Neuron (in vitro differentiated cells): ENCODE data around the gene IKZF1.

ENCODE experiments used
- H2AFZ ChIP-seq: one replicate; pipeline ENCODE4 v1.6.1; 2013; ENCODE audit warnings: low read depth, mild to moderate bottlenecking, inconsistent platforms, low read length, moderate library complexity
- H3K27me3 ChIP-seq: one replicate; pipeline ENCODE4 v1.6.1; 2013; ENCODE audit warnings: low read length; ENCODE audit not compliant: insufficient read depth
- H3K36me3 ChIP-seq: one replicate; pipeline ENCODE4 v1.6.1; 2013; ENCODE audit warnings: low read length; ENCODE audit not compliant: insufficient read depth
- H3K4me1 ChIP-seq: one replicate; pipeline ENCODE4 v1.6.1; 2013; ENCODE audit warnings: low read length; ENCODE audit not compliant: insufficient read depth
- H3K4me3 ChIP-seq: 2 replicates; pipeline ENCODE4 v1.5.1; 2013; ENCODE audit warnings: mild to moderate bottlenecking, low read length, moderate library complexity
- H3K9me3 ChIP-seq: one replicate; pipeline ENCODE4 v1.6.1; 2013; ENCODE audit warnings: low read length

IKZF1 gene

GRCh38 chr7:50362712-50363282, 58.3 kb downstream of the IKZF1 start:
- Histone ChIP-seq H2AFZ (no peak overlapping the region), H3K36me3 (no peaks in the 10 kb centered on the region), H3K27me3 (no peaks in the 10 kb centered on the region), H3K9me3 (no peaks in the 10 kb centered on the region), H3K4me1 (no peaks in the 10 kb centered on the region), H3K4me3 (no peak overlapping the region)

DNA sequence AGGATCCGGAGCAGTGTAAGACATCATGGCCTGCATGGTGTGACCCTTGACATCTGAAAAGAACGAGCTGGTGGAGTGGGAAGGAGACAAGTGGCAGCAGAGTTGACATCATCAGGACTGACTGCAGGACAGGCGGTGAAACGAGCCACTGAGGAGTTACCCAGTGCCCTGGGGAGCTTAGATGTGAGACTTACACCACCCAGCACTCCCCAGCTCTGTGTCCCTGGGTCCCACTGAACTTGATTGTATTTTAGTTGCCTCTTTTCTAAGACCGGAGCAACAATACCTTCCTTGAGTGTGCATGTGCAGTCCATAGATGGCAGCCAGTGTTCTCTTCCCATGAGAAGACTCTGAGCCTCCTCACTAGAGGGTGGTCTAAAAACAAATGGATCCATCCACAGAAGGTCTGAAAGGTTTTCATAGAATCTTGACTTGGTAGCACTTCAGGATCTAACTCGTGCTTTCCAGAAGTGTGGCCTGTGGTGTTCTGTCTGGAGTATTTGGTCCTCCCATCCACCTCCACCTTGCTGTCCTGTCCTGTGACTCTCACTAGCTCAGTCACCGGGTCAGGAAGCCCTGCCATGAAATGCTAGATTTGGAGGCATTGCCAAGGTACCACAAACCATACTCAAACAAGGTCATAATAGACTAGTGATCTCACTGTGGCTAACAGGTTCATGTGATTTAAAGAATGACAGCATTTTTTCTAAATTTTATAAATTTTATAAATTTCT, 59.0 kb downstream of the IKZF1 start:
- Histone ChIP-seq H3K4me1 (no peaks in the 10 kb centered on the region), H3K27me3 (no peaks in the 10 kb centered on the region), H3K4me3 (no peak overlapping the region), H3K36me3 (no peaks in the 10 kb centered on the region), H2AFZ (no peak overlapping the region), H3K9me3 (no peaks in the 10 kb centered on the region)

- no peaks in the 10 kb centered on the region for H3K4me1 ChIP-seq
- no peak overlapping the region for H2AFZ ChIP-seq
- H3K27me3 ChIP-seq: no peaks in the 10 kb centered on the region
- H3K36me3 ChIP-seq: no peaks in the 10 kb centered on the region
- no peaks in the 10 kb centered on the region for H3K9me3 ChIP-seq
- H3K4me3 ChIP-seq: no peak overlapping the region
These were observed 60.1 kb downstream of the IKZF1 start for GRCh38 chr7:50364645-50365044.

- H3K27me3 ChIP-seq: no peaks in the 10 kb centered on the region
- no peaks in the 10 kb centered on the region for H3K36me3 ChIP-seq
- no peaks in the 10 kb centered on the region for H3K4me1 ChIP-seq
- H3K4me3 ChIP-seq: no peak overlapping the region
- no peak overlapping the region for H2AFZ ChIP-seq
- no peaks in the 10 kb centered on the region for H3K9me3 ChIP-seq
These were observed 61.8 kb downstream of the IKZF1 start for GRCh38 chr7:50366311-50366710.

DNA sequence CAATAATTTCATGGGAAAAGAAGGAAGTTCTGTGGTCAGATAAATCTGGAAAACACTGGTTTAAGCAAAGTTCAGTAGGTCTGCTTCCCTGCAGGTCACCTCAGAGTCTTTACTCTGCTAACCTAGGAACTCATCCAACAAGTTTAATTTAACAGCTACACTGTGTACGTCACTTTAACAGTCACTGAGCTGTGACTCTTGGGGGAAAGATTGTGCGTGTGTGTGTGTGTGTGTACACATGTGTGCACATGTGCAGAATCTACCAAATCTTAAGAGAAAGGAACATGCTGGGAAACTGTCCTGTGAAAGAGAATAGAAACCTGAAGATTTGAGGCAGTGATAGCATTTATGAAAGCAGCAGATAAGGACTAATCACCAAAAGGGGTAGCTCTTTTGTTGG, 62.6 kb downstream of the IKZF1 start:
- Histone ChIP-seq H3K4me3 (no peak overlapping the region), H3K9me3 (no peaks in the 10 kb centered on the region), H3K27me3 (no peaks in the 10 kb centered on the region), H3K4me1 (no peaks in the 10 kb centered on the region), H2AFZ (no peak overlapping the region), H3K36me3 (no peaks in the 10 kb centered on the region)

DNA sequence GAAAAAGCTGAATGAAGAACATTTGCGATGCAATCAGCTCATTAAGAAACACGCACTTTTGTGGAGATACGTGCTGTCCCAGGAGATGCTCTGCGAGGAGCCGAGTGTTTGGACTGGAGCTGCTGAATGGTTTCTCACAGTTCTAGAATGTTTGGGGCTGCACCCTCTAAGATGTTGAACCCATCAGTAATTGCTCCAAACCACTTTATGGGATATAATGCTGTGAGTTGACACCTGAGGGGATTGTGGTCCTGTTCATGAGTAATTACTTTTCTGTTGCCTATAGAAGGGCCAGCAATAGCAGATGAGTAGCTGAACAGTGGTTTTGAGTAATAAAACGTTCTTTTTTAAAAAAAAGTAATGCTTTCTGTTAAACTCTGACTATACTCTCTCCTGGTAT, 63.1 kb downstream of the IKZF1 start:
- Histone ChIP-seq H3K4me1 (no peaks in the 10 kb centered on the region), H3K4me3 (no peak overlapping the region), H3K27me3 (no peaks in the 10 kb centered on the region), H3K36me3 (no peaks in the 10 kb centered on the region), H3K9me3 (no peaks in the 10 kb centered on the region), H2AFZ (no peak overlapping the region)

GRCh38 chr7:50368366-50368765, 63.9 kb downstream of the IKZF1 start:
- Histone ChIP-seq H2AFZ (no peak overlapping the region), H3K9me3 (no peaks in the 10 kb centered on the region), H3K27me3 (no peaks in the 10 kb centered on the region), H3K36me3 (no peaks in the 10 kb centered on the region), H3K4me3 (no peak overlapping the region), H3K4me1 (no peaks in the 10 kb centered on the region)

DNA sequence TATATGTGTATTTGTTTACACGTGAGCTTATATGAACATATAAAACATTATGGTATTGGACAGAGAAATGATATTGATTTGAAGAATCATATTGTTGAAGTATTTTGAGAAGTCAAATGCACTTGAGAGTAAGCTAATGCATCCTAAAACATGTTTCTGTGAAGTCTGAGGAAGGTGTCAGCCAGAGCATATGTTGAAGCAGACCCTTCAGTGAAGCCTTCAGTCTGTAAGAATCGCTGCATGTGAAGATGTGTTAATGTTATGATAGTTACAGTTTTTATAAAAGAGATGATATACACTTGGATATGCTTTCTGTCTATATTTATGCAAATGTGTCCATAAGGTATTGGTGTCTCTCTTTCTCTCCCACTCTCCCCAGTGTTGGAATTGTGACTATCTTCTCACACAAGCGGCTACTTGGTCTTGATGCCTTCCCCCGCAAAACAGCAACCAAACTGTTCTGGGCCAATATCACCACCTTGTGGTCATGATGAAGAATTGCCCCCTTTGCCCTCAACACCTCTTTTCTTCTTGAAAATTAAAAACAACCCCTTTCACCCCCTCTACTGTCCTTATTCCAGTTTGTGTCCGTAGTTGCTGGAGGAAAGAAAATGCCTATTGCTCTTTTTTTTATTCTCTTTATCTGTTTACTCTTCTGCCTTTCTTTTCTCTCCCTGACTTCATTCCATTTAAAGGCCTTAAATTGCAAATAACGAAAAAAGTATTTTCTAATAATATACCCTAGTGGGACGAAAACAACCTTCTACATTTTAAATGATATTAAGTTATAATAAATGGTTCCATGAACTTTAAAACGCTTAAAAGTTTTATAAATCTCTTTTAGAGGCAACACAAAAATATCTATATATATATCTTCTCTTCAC, 64.9 kb downstream of the IKZF1 start:
- H3K36me3 ChIP-seq: no peaks in the 10 kb centered on the region
- H3K9me3 ChIP-seq: no peaks in the 10 kb centered on the region
- H3K27me3 ChIP-seq: no peaks in the 10 kb centered on the region

DNA sequence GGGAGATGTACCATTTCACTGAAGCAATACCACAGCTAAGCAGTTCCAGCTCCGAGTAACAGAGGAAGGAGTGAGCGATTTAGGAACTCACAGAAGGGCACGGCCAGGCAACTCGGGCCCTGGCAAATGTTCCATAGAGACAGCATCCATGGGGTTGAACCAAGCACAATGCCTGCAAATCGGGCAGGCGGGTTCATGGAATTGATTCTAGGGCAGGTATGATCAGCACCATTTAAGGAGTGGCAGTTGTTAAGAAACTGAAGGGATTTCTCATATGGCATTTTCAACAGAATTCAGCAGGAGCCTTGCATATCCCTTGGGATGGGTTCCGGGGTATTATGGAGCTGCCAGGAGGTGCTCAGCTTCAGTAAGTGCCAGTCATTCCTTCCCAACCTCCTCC, 66.4 kb downstream of the IKZF1 start:
- no peak overlapping the region for H2AFZ ChIP-seq
- H3K36me3 ChIP-seq: no peaks in the 10 kb centered on the region
- H3K9me3 ChIP-seq: no peaks in the 10 kb centered on the region
- no peaks in the 10 kb centered on the region for H3K4me1 ChIP-seq
- H3K4me3 ChIP-seq: no peak overlapping the region
- H3K27me3 ChIP-seq: no peaks in the 10 kb centered on the region

More for the DNA sequence above, 64.9 kb downstream of the IKZF1 start:
- Histone ChIP-seq H3K4me3 (no peak overlapping the region), H3K4me1 (no peaks in the 10 kb centered on the region), H2AFZ (no peak overlapping the region)

- Histone ChIP-seq H3K36me3 (no peaks in the 10 kb centered on the region), H3K9me3 (no peaks in the 10 kb centered on the region), H3K27me3 (no peaks in the 10 kb centered on the region), H3K4me1 (peaks cover 3% of the 10 kb centered on the region), H3K4me3 (no peak overlapping the region), H2AFZ (no peak overlapping the region)
These were observed 67.1 kb downstream of the IKZF1 start for GRCh38 chr7:50371551-50372021.

DNA sequence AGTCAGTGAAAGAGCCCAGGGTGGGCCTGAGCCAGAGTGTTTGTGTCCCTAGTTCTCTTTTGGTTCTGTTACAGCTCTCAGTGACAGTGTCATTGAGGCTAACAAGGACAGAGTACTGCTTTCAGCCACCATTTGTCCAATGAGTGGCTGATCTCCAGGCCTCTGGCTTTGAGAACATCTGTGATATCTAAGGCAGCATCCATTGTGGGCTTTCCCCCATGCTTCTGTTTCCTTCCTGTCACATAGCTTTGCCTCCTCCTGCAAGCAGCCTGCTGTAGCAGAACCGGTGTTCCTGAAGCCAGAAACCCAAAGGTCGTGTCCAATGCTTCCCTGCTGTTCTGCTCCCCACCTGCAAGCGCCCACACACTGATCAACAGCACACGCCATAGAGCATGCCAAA, 68.4 kb downstream of the IKZF1 start:
- Histone ChIP-seq H3K4me1 (peaks cover 3% of the 10 kb centered on the region), H2AFZ (no peak overlapping the region), H3K9me3 (no peaks in the 10 kb centered on the region), H3K27me3 (no peaks in the 10 kb centered on the region), H3K4me3 (no peak overlapping the region), H3K36me3 (no peaks in the 10 kb centered on the region)

- Histone ChIP-seq H3K4me1 (peaks cover 3% of the 10 kb centered on the region), H3K36me3 (no peaks in the 10 kb centered on the region), H2AFZ (no peak overlapping the region), H3K9me3 (no peaks in the 10 kb centered on the region), H3K4me3 (no peak overlapping the region), H3K27me3 (no peaks in the 10 kb centered on the region)
These were observed 71.7 kb downstream of the IKZF1 start for GRCh38 chr7:50376056-50376820.
